Measurements from ENCODE around the gene USP32. TPM values are rescaled to one million over a fixed set of nuclear protein-coding genes. Genes with fewer than 3 reads are reported as not detected.
A peak's percentile ranks its signal among the peaks of the same experiment; 100 is the strongest.

USP32 gene
- total and polyA plus RNA-seq, 2 donors (not counting 3 experiments of a cell fraction or from before 2014, with no cell fraction given) = 15.7 to 52.9 TPM

- POLR2A ChIA-PET = no interaction called here
- no peak for DNase-seq (ENCODE audit: low read depth, low spot score)
Observed at GRCh38 chr17:60422162-60422665, 30.3 kb upstream of the USP32 start, which contains the start of gene CHCT1. CHCT1 (plus strand) TSS chr17:60422489; CDS start chr17:60422593, 104 bp downstream.

GRCh38 chr17:60421273-60422161 is 29.6 kb upstream of the USP32 start:
- POLR2A ChIA-PET = interaction anchor here (0.6 kb wide), 1 partner anchor 95 kb away, joined by 3 read pairs; no protein-coding TSS in a partner anchor
- Histone ChIP-seq H3K9me3 (replicated peaks; ENCODE audit: control insufficient read depth, insufficient read depth, low read length) (no peaks in the 10 kb centered on the region), H2AFZ (ENCODE audit: low read depth, low read length) (peak overlapping the region; percentile 98), H3K27me3 (ENCODE audit: control insufficient read depth in 2 of 2, insufficient read depth in 2 of 2, low read length in 2 of 2) (no peaks in the 10 kb centered on the region), H3K4me1 (ENCODE audit: control insufficient read depth, extremely low read depth, insufficient read depth, low read length) (peaks cover 3% of the 10 kb centered on the region), H3K27ac (ENCODE audit: insufficient read depth, low read depth, low read length) (peak overlapping the region; percentile 47), H3K9me1 (replicated peaks; ENCODE audit: control insufficient read depth, extremely low read depth, insufficient read depth, low read length) (no peaks in the 10 kb centered on the region), H3K9ac (replicated peaks; ENCODE audit: extremely low read depth, insufficient read depth, low read length) (peak overlapping the region; percentile 73), H4K20me1 (replicated peaks; ENCODE audit: control insufficient read depth, extremely low read depth, insufficient read depth, low read length) (no peaks in the 10 kb centered on the region), H3K4me2 (ENCODE audit: insufficient read depth, low read length) (peak overlapping the region; percentile 74), H3K36me3 (ENCODE audit: control insufficient read depth in 2 of 2, extremely low read depth in 1 of 2, insufficient read depth in 2 of 2, low read length in 2 of 2) (no peaks in the 10 kb centered on the region), H3K4me3 (replicated peaks in 1 of 3; ENCODE audit: insufficient read depth in 1 of 3, low read depth in 1 of 3, low read length in 3 of 3) (peak overlapping the region; percentile 19 to 61 (median 46)), H3K79me2 (ENCODE audit: control insufficient read depth, insufficient read depth, low read length) (no peaks in the 10 kb centered on the region)
- dilution Hi-C loops (cut with MboI; ENCODE audit: extremely low pct_ligation_motif_present, low sequenced_read_pairs) = no loop called here
- CTCF ChIA-PET = interaction anchor here (0.5 to 2.1 kb wide), 23 partner anchors 8 to 275 kb away, joined by 3 to 14 read pairs (median 4); partner anchors contain the start of gene USP32
- peak; percentile 67 for FAIRE-seq
- TSS peak; percentile 24 for BruUV-seq (replicated peaks)
- peak; percentile 71 for DNase-seq (ENCODE audit: low read depth, low spot score)
- TF ChIP-seq MYC (IDR thresholded peaks at IDR 0.05; ENCODE audit: low read depth, low read length) (no peak), POLR2AphosphoS5 (IDR thresholded peaks at IDR 0.05; ENCODE audit: insufficient read depth, low read depth, low read length) (peak; percentile 47)
- TF ChIP-seq, protein P1, sequence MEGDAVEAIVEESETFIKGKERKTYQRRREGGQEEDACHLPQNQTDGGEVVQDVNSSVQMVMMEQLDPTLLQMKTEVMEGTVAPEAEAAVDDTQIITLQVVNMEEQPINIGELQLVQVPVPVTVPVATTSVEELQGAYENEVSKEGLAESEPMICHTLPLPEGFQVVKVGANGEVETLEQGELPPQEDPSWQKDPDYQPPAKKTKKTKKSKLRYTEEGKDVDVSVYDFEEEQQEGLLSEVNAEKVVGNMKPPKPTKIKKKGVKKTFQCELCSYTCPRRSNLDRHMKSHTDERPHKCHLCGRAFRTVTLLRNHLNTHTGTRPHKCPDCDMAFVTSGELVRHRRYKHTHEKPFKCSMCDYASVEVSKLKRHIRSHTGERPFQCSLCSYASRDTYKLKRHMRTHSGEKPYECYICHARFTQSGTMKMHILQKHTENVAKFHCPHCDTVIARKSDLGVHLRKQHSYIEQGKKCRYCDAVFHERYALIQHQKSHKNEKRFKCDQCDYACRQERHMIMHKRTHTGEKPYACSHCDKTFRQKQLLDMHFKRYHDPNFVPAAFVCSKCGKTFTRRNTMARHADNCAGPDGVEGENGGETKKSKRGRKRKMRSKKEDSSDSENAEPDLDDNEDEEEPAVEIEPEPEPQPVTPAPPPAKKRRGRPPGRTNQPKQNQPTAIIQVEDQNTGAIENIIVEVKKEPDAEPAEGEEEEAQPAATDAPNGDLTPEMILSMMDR (IDR thresholded peaks at IDR 0.05; ENCODE audit: extremely low read depth in 1 of 2, insufficient read depth in 1 of 2, low read depth in 1 of 2, low read length in 2 of 2) = peak; percentile 85 to 99
- intact Hi-C loops (cut with micrococcal nuclease) = loop anchor here (1.0 to 2.0 kb wide), 5 partner anchors 15 to 256 kb away; partner anchors contain the start of genes BCAS3 and USP32

More at GRCh38 chr17:60422162-60422665, 30.3 kb upstream of the USP32 start, which contains the start of gene CHCT1:
- Histone ChIP-seq H3K27me3 (ENCODE audit: control insufficient read depth in 2 of 2, insufficient read depth in 2 of 2, low read length in 2 of 2) (no peaks in the 10 kb centered on the region), H3K4me2 (ENCODE audit: insufficient read depth, low read length) (peak within 1 kb of the TSS; percentile 74), H3K4me1 (ENCODE audit: control insufficient read depth, extremely low read depth, insufficient read depth, low read length) (peaks cover 3% of the 10 kb centered on the region), H3K9ac (replicated peaks; ENCODE audit: extremely low read depth, insufficient read depth, low read length) (peak within 1 kb of the TSS; percentile 73), H3K9me1 (replicated peaks; ENCODE audit: control insufficient read depth, extremely low read depth, insufficient read depth, low read length) (no peaks in the 10 kb centered on the region), H3K4me3 (replicated peaks in 1 of 3; ENCODE audit: insufficient read depth in 1 of 3, low read depth in 1 of 3, low read length in 3 of 3) (peak within 1 kb of the TSS; percentile 19 to 61 (median 46)), H3K9me3 (replicated peaks; ENCODE audit: control insufficient read depth, insufficient read depth, low read length) (no peaks in the 10 kb centered on the region), H3K36me3 (ENCODE audit: control insufficient read depth in 2 of 2, extremely low read depth in 1 of 2, insufficient read depth in 2 of 2, low read length in 2 of 2) (no peaks in the 10 kb centered on the region), H4K20me1 (replicated peaks; ENCODE audit: control insufficient read depth, extremely low read depth, insufficient read depth, low read length) (no peaks in the 10 kb centered on the region), H2AFZ (ENCODE audit: low read depth, low read length) (peak within 1 kb of the TSS; percentile 98), H3K27ac (ENCODE audit: insufficient read depth, low read depth, low read length) (peak within 1 kb of the TSS; percentile 47), H3K79me2 (ENCODE audit: control insufficient read depth, insufficient read depth, low read length) (no peaks in the 10 kb centered on the region)
- no peak for FAIRE-seq
- TF ChIP-seq POLR2A (IDR thresholded peaks at IDR 0.05; ENCODE audit: low read depth, low read length) = no peak
- no peak for TF ChIP-seq POLR2AphosphoS5 (IDR thresholded peaks at IDR 0.05; ENCODE audit: insufficient read depth, low read depth, low read length)
- no peak for TF ChIP-seq MAX (IDR thresholded peaks at IDR 0.05; ENCODE audit: insufficient read depth, insufficient read length)
- no peak for TF ChIP-seq JUN (IDR thresholded peaks at IDR 0.05; ENCODE audit: borderline replicate concordance, insufficient read depth, insufficient read length, low read depth)
- TF ChIP-seq EZH2 (IDR thresholded peaks at IDR 0.05; ENCODE audit: borderline replicate concordance, low read depth, low read length, severe bottlenecking) = no peak
- no TSS peak for BruUV-seq (replicated peaks)
- dilution Hi-C loops (cut with MboI; ENCODE audit: extremely low pct_ligation_motif_present, low sequenced_read_pairs) (no loop called here), intact Hi-C loops (cut with micrococcal nuclease) (no loop called here)
- CTCF ChIA-PET = interaction anchor here (1.3 to 2.1 kb wide), 3 partner anchors 10 to 191 kb away, joined by 5 to 8 read pairs (median 5); no protein-coding TSS in a partner anchor

Measured in endothelial cell of umbilical vein (primary cell).